ENCODE measurements around the gene PAIP1. TPM values are rescaled to one million over a fixed set of nuclear protein-coding genes. Genes with fewer than 3 reads are reported as not detected.

PAIP1 gene
- total and polyA plus RNA-seq, 2 donors (not counting 3 experiments of a cell fraction or from before 2014, with no cell fraction given), result 69.1 to 90.1 TPM

DNA sequence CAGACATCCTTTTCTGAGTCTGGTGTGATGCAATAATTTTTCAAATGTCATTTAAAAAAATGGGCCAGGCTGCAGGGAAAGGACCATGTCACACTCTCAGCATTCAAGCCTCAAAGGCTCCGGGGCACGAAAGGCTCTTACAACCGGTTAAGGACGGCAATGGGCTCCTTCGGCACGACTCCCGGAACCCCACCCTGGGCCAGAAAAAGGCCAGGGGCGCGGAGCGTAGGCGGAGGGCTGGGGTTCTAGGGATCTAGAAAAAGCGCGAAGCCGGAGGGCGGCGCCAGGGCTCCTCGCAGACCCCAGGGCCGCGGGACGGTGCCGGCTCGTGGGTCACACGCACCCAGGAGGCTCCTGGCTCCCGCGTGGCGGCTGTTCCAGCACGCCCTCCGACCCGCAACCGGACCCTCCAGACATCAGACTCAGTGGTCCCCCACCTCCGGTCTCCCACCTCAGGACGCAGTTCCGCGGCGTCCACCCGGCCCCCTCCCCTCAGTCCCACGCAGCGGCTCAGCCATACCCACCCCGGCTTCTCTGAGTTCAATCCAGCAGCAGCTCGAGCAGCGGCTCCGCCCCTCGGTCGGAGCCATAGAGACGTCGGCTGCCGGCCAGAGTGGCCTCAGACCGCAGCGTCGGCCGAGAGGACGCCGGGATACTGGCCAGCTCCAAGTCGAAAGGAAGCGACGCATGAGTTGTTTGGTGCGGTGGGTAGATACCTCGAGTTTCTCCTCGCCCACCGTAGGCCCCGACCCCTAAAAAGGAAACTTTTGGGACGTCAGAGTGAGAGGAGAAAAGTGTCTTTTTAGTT is 73.4 kb downstream of the PAIP1 start, which contains the start of gene TMEM267:
TSS of gene TMEM267 (minus strand) at position 568 of the 808 bp plus-strand sequence. CDS start 29,896 bp downstream, outside the sequence.
- no peaks in the 10 kb centered on the region for H4K20me1 ChIP-seq (replicated peaks; ENCODE audit: control insufficient read depth, extremely low read depth, insufficient read depth, low read length)
- intact Hi-C loops (cut with micrococcal nuclease) (loop anchor here (1.0 to 10.0 kb wide), 11 partner anchors 32 to 1559 kb away; partner anchors contain the start of genes C5orf34, FBXO4, HMGCS1 and ZNF131), dilution Hi-C loops (cut with MboI; ENCODE audit: extremely low pct_ligation_motif_present, low sequenced_read_pairs) (no loop called here)
- no peaks in the 10 kb centered on the region for H3K9me1 ChIP-seq (replicated peaks; ENCODE audit: control insufficient read depth, extremely low read depth, insufficient read depth, low read length)
- peak within 1 kb of the TSS; percentile 87 for H3K9ac ChIP-seq (replicated peaks; ENCODE audit: extremely low read depth, insufficient read depth, low read length)
- CTCF ChIA-PET, result interaction anchor here (0.6 to 2.6 kb wide), 48 partner anchors 8 to 575 kb away, joined by 3 to 54 read pairs (median 5); partner anchors contain the start of genes C5orf34, HMGCS1 and NNT
- H3K9me3 ChIP-seq (replicated peaks; ENCODE audit: control insufficient read depth, insufficient read depth, low read length), result no peaks in the 10 kb centered on the region
- H2AFZ ChIP-seq (ENCODE audit: low read depth, low read length), result peak within 1 kb of the TSS; percentile 53
- TF ChIP-seq, protein P1, sequence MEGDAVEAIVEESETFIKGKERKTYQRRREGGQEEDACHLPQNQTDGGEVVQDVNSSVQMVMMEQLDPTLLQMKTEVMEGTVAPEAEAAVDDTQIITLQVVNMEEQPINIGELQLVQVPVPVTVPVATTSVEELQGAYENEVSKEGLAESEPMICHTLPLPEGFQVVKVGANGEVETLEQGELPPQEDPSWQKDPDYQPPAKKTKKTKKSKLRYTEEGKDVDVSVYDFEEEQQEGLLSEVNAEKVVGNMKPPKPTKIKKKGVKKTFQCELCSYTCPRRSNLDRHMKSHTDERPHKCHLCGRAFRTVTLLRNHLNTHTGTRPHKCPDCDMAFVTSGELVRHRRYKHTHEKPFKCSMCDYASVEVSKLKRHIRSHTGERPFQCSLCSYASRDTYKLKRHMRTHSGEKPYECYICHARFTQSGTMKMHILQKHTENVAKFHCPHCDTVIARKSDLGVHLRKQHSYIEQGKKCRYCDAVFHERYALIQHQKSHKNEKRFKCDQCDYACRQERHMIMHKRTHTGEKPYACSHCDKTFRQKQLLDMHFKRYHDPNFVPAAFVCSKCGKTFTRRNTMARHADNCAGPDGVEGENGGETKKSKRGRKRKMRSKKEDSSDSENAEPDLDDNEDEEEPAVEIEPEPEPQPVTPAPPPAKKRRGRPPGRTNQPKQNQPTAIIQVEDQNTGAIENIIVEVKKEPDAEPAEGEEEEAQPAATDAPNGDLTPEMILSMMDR (IDR thresholded peaks at IDR 0.05; ENCODE audit: extremely low read depth in 1 of 2, insufficient read depth in 1 of 2, low read depth in 1 of 2, low read length in 2 of 2), result no peak
- no peak for TF ChIP-seq FOS (IDR thresholded peaks at IDR 0.05; ENCODE audit: borderline replicate concordance, insufficient read depth, low read length)
- no peak for TF ChIP-seq GATA2 (IDR thresholded peaks at IDR 0.05; ENCODE audit: insufficient read depth, insufficient read length, low read depth, low read length)
- TF ChIP-seq EZH2 (IDR thresholded peaks at IDR 0.05; ENCODE audit: borderline replicate concordance, low read depth, low read length, severe bottlenecking), result no peak
- TF ChIP-seq MYC (IDR thresholded peaks at IDR 0.05; ENCODE audit: low read depth, low read length), result no peak
- TF ChIP-seq, protein P2, sequence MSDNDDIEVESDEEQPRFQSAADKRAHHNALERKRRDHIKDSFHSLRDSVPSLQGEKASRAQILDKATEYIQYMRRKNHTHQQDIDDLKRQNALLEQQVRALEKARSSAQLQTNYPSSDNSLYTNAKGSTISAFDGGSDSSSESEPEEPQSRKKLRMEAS (IDR thresholded peaks at IDR 0.05; ENCODE audit: insufficient read depth, insufficient read length), result peak; percentile 17
- TF ChIP-seq JUN (IDR thresholded peaks at IDR 0.05; ENCODE audit: borderline replicate concordance, insufficient read depth, insufficient read length, low read depth), result no peak
- TF ChIP-seq POLR2A (IDR thresholded peaks at IDR 0.05; ENCODE audit: low read depth, low read length), result peak; percentile 76
- TF ChIP-seq POLR2AphosphoS5 (IDR thresholded peaks at IDR 0.05; ENCODE audit: insufficient read depth, low read depth, low read length), result peak; percentile 88
- H3K4me1 ChIP-seq (ENCODE audit: control insufficient read depth, extremely low read depth, insufficient read depth, low read length), result peaks cover 14% of the 10 kb centered on the region
- FAIRE-seq, result peak; percentile 95
- POLR2A ChIA-PET, result interaction anchor here (1.2 to 1.8 kb wide), 4 partner anchors 10 to 362 kb away, joined by 3 to 12 read pairs (median 10); partner anchors contain the start of genes C5orf34, HMGCS1 and ZNF131
- H3K27me3 ChIP-seq (ENCODE audit: control insufficient read depth in 2 of 2, insufficient read depth in 2 of 2, low read length in 2 of 2), result no peaks in the 10 kb centered on the region
- peak; percentile 95 for DNase-seq (ENCODE audit: low read depth, low spot score)
- BruUV-seq (replicated peaks), result TSS peak; percentile 38
- H3K36me3 ChIP-seq (ENCODE audit: control insufficient read depth in 2 of 2, extremely low read depth in 1 of 2, insufficient read depth in 2 of 2, low read length in 2 of 2), result no peaks in the 10 kb centered on the region
- peak within 1 kb of the TSS; percentile 95 for H3K4me2 ChIP-seq (ENCODE audit: insufficient read depth, low read length)
- peak within 1 kb of the TSS; percentile 77 for H3K27ac ChIP-seq (ENCODE audit: insufficient read depth, low read depth, low read length)
- H3K79me2 ChIP-seq (ENCODE audit: control insufficient read depth, insufficient read depth, low read length), result peaks cover 12% of the 10 kb centered on the region
- peak within 1 kb of the TSS; percentile 57 to 97 (median 64) for H3K4me3 ChIP-seq (replicated peaks in 1 of 3; ENCODE audit: insufficient read depth in 1 of 3, low read depth in 1 of 3, low read length in 3 of 3)
